ENCODE results near the gene OGFR.

DNA sequence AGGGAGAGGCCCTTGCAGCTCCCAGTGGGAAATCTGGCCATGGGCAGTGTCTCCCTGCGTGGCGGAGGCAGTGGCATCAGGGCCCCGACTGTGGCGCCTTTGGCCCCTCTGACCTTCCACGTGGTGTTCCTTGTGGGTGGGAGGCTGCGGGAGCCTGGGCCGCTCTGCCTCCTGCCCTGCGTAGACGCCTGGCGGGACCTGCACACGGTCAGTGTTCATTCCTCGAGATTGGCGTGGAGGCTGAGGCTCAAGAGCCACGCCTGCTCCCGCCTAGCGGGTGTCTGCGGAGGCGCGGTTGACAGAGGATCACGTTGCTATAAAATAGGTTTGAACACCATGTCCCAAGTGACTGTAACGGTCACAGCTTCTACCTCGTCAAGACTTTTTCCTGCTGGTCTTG, 26.2 kb downstream of the OGFR start:
- TF ChIP-seq EZH2phosphoT487 (IDR thresholded peaks at IDR 0.05; ENCODE audit: insufficient read depth, low read depth) (no peak), EZH2 (IDR thresholded peaks at IDR 0.05; ENCODE audit: insufficient read depth, poor library complexity, severe bottlenecking) (no peak)
